OCI-LY7 (cell line): ENCODE measurements around the gene NAA10. TPM values are rescaled to one million over a fixed set of nuclear protein-coding genes. Genes with fewer than 3 reads are reported as not detected.
"Not testable (repeated sequence)": the region's sequence is repeated elsewhere in the genome, so short reads cannot be mapped to it uniquely, and the experiment has no call there.

ENCODE experiments used
- BruUV-seq: library from RNA; stranded (reverse); fragments of 400-500 nt; replicated peaks from 2 replicates; lab custom pipeline; 2021; lab: Mats Ljungman, UMichigan
- CTCF ChIA-PET: fragments of 300-600 bp; sonication (Branson Sonifier 250); formaldehyde crosslinking; loops from one replicate; lab custom pipeline; 2022; ENCODE audit warnings: antibody characterized with exemption; ENCODE audit not compliant: unreplicated experiment; lab: Charles Lee
- POLR2A ChIA-PET: fragments of 300-600 bp; sonication (Branson Sonifier 250); formaldehyde crosslinking; loops from one replicate; lab custom pipeline; 2022; ENCODE audit warnings: antibody characterized with exemption; lab: Charles Lee
- DNase-seq: peaks from one replicate; pipeline ENCODE4 v3.0.0-alpha.2; 2015; ENCODE audit warnings: low spot score
- H2AFZ ChIP-seq: fragments of 200-600 bp; sonication (generic), shearing (Covaris generic); 2 replicates; pipeline ENCODE4 v1.6.1; 2014; ENCODE audit warnings: mild to moderate bottlenecking, antibody characterized with exemption, low read length, moderate library complexity
- H3K27ac ChIP-seq: fragments of 200-600 bp; sonication (generic); 2 replicates; pipeline ENCODE4 v1.5.1; 2014; ENCODE audit warnings: mixed run types, low read depth, mild to moderate bottlenecking, moderate library complexity, low read length, inconsistent platforms; ENCODE audit not compliant: poor library complexity, severe bottlenecking
- H3K36me3 ChIP-seq: fragments of 200-600 bp; sonication (generic); 2 replicates; pipeline ENCODE4 v1.6.1; 2014; ENCODE audit warnings: mild to moderate bottlenecking, antibody characterized with exemption, low read length, moderate library complexity, mixed read lengths; ENCODE audit not compliant: insufficient read depth
- H3K4me1 ChIP-seq: fragments of 200-600 bp; sonication (generic); 2 replicates; pipeline ENCODE4 v1.5.1; 2014; ENCODE audit warnings: mild to moderate bottlenecking, low read length; ENCODE audit not compliant: insufficient read depth, poor library complexity, severe bottlenecking
- H3K4me2 ChIP-seq: fragments of 200-600 bp; sonication (generic); 2 replicates; pipeline ENCODE4 v1.6.1; 2014; ENCODE audit warnings: mild to moderate bottlenecking, low read length
- H3K4me3 ChIP-seq: fragments of 200-600 bp; sonication (generic); 2 replicates; pipeline ENCODE4 v1.5.1; 2014; ENCODE audit warnings: mild to moderate bottlenecking, low read depth, low read length; ENCODE audit not compliant: poor library complexity, severe bottlenecking
- H3K79me2 ChIP-seq: fragments of 200-600 bp; sonication (generic); 2 replicates; pipeline ENCODE4 v1.6.1; 2016; ENCODE audit warnings: low read depth, mild to moderate bottlenecking, low read length, moderate library complexity, mixed read lengths; ENCODE audit not compliant: insufficient read depth
- H3K9me2 ChIP-seq: fragments of 200-600 bp; sonication (generic); 2 replicates; pipeline ENCODE4 v1.6.1; 2016; ENCODE audit warnings: mild to moderate bottlenecking, low read length, mixed read lengths; ENCODE audit not compliant: insufficient read depth
- H3K9me3 ChIP-seq: fragments of 200-600 bp; sonication (generic); 2 replicates; pipeline ENCODE4 v1.6.1; 2014; ENCODE audit warnings: mild to moderate bottlenecking, mixed run types, low read length, mixed read lengths
- H4K20me1 ChIP-seq: fragments of 200-600 bp; sonication (generic); 2 replicates; pipeline ENCODE4 v1.6.1; 2014; ENCODE audit warnings: mild to moderate bottlenecking, antibody characterized with exemption, low read length, moderate library complexity, mixed read lengths; ENCODE audit not compliant: insufficient read depth
- EZH2phosphoT487 ChIP-seq: fragments of 200-600 bp; sonication (generic); IDR thresholded peaks from 2 replicates; pipeline ENCODE4 v1.6.1; 2018; ENCODE audit warnings: low read depth, borderline replicate concordance, mild to moderate bottlenecking, mixed run types, antibody characterized with exemption, low read length, moderate library complexity, mixed read lengths
- intact Hi-C: fragments of 100-400 bp; cut with micrococcal nuclease; formaldehyde crosslinking; loops from one replicate; pipeline ENCODE4 v1.10.0; 2022; ENCODE audit not compliant: unreplicated experiment
- total RNA-seq, 2 experiments: library from RNA; depleted of rRNA in 1 of 2; stranded (reverse); fragments of >200 nt in 1 of 2; shearing (Covaris generic) in 1 of 2; gene quantifications; 2 replicates each; pipeline ENCODE4 v1.2.3, GENCODE V29; 2014 to 2022
- TF ChIP-seq, protein P1 (sequence below): fragments of 200-600 bp; sonication (generic); conservative IDR thresholded peaks from 2 replicates; pipeline ENCODE4 v1.5.1; 2014; ENCODE audit warnings: mild to moderate bottlenecking, antibody characterized with exemption, low read length, moderate library complexity, mixed read lengths

Gene NAA10
- total RNA-seq, 2 experiments from 2014 or later, result 82.7 to 105 TPM

DNA sequence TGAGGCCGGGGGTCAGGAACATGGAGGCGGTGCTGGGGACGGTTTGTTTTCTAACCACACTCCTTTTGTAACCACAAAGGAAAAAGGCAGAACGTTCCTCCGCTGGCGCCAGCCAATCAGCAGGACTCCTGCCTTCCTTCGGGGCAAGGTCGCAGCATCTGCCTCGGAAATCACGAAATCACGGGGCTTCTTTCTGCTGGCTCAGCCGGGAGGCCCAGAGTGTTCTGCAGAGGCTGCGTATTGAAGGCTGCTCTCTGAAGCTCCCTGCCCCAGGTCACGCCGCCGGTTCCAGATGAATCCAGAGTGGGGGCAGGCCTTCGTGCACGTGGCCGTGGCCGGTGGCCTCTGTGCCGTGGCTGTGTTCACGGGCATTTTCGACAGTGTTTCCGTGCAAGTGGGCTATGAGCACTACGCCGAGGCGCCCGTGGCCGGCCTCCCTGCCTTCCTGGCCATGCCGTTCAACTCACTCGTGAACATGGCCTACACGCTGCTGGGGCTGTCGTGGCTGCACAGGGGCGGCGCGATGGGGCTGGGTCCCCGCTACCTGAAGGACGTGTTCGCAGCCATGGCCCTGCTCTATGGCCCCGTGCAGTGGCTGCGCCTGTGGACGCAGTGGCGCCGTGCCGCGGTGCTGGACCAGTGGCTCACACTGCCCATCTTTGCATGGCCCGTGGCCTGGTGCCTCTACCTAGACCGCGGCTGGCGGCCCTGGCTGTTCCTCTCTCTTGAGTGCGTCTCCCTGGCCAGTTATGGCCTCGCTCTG is 47.1 kb upstream of the NAA10 start:
- Histone ChIP-seq H2AFZ (no peak overlapping the region), H3K9me3 (no peaks in the 10 kb centered on the region), H3K4me2 (no peak overlapping the region), H3K27ac (no peak overlapping the region), H4K20me1 (no peaks in the 10 kb centered on the region), H3K4me1 (peaks cover 11% of the 10 kb centered on the region), H3K9me2 (no peaks in the 10 kb centered on the region), H3K36me3 (no peaks in the 10 kb centered on the region), H3K79me2 (no peaks in the 10 kb centered on the region), H3K4me3 (no peak overlapping the region)
- no TSS peak for BruUV-seq
- ChIA-PET POLR2A (interaction anchor here (0.6 kb wide), 1 partner anchor 107 kb away, joined by 4 read pairs; no protein-coding TSS in a partner anchor), CTCF (no interaction called here)
- DNase-seq, result no peak
- intact Hi-C loops, result no loop called here
- no peak for TF ChIP-seq EZH2phosphoT487
- TF ChIP-seq, protein P1, sequence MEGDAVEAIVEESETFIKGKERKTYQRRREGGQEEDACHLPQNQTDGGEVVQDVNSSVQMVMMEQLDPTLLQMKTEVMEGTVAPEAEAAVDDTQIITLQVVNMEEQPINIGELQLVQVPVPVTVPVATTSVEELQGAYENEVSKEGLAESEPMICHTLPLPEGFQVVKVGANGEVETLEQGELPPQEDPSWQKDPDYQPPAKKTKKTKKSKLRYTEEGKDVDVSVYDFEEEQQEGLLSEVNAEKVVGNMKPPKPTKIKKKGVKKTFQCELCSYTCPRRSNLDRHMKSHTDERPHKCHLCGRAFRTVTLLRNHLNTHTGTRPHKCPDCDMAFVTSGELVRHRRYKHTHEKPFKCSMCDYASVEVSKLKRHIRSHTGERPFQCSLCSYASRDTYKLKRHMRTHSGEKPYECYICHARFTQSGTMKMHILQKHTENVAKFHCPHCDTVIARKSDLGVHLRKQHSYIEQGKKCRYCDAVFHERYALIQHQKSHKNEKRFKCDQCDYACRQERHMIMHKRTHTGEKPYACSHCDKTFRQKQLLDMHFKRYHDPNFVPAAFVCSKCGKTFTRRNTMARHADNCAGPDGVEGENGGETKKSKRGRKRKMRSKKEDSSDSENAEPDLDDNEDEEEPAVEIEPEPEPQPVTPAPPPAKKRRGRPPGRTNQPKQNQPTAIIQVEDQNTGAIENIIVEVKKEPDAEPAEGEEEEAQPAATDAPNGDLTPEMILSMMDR, result no peak

DNA sequence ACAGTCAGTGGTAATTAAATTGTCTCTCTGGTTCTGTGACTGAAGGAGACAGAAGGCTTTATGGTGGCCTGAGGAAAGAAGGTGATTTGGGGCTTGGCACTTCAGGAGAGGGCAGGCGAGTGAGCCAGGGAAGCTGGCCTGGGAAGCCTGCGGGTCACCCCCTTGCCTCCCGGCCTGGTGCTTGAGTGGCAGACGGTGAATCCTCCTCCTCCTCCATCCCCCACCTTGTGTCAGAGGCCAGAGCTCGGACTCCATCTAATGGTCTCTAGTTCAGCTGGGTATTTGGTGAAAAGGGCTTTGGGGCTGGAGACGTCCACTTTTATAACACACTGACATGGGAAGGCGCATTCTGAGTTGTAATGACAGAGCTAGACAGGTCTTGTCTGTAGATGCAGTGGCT is 46.4 kb upstream of the NAA10 start:
- no peak overlapping the region for H3K27ac ChIP-seq
- no peaks in the 10 kb centered on the region for H3K9me3 ChIP-seq
- H3K4me3 ChIP-seq, result no peak overlapping the region

DNA sequence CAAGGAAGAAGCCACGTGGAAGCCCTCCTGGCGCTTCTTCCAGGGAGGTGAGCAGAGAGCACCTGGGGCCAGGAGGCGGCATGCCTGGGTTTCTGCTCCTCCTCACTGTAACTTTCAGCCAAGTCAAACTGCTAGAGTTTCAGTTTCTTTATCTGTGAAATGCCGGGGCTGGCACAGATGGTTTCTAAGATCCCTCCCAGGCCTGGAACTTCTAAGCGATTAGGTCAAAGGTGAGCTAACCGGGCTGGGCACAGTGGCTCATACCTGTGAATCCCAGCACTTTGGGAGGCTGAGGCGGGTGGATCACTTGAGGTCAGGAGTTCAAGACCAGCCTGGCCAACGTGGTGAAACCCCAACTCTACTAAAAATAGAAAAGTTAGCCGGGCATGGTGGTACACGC is 45.6 kb upstream of the NAA10 start:
- H3K4me1 ChIP-seq, result peaks cover 11% of the 10 kb centered on the region
- H2AFZ ChIP-seq, H3K4me3 ChIP-seq, BruUV-seq, H3K4me2 ChIP-seq, DNase-seq, CTCF ChIA-PET, H4K20me1 ChIP-seq, H3K27ac ChIP-seq, H3K9me2 ChIP-seq, intact Hi-C loops, H3K79me2 ChIP-seq, H3K36me3 ChIP-seq, H3K9me3 ChIP-seq, POLR2A ChIA-PET: not testable (repeated sequence)

More for the DNA sequence above, 46.4 kb upstream of the NAA10 start:
- H4K20me1 ChIP-seq, result no peaks in the 10 kb centered on the region
- H2AFZ ChIP-seq, result no peak overlapping the region
- DNase-seq, result no peak
- no peaks in the 10 kb centered on the region for H3K79me2 ChIP-seq
- intact Hi-C loops, result no loop called here
- ChIA-PET CTCF (no interaction called here), POLR2A (interaction anchor here (0.6 kb wide), 1 partner anchor 108 kb away, joined by 4 read pairs; no protein-coding TSS in a partner anchor)
- H3K4me1 ChIP-seq, result peaks cover 11% of the 10 kb centered on the region
- TF ChIP-seq EZH2phosphoT487, result no peak
- TF ChIP-seq, protein P1, result no peak
- no peaks in the 10 kb centered on the region for H3K9me2 ChIP-seq
- no peak overlapping the region for H3K4me2 ChIP-seq
- no peaks in the 10 kb centered on the region for H3K36me3 ChIP-seq
- no TSS peak for BruUV-seq
